ENCODE results near the gene OSBPL8.

DNA sequence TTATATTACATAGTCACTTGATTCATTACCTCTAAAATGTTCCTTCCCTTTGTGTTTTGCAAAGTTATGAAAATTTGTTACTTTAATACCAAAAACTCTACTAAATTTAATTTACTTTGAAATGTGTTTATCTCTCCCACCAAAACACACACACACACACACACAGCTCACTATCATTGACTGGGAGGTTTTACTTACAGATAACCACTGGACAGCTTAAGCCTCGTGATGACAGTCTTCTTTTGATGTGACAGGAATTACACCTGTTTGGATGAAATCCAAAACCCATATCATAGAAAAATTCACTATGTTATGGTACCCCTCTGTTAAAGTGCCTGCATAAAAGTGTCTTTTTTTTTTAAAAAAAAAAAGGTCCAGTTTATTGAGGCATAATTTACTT lies 227.0 kb downstream of the OSBPL8 start:
- TF ChIP-seq SUZ12 (IDR thresholded peaks at IDR 0.05; ENCODE audit: extremely low read depth, insufficient read depth, insufficient read length) (no peak), YY1 (IDR thresholded peaks at IDR 0.05; ENCODE audit: insufficient read depth, insufficient read length) (no peak)
